Activated T-cell treated with anti-CD3 and anti-CD28 coated beads, Interleukin-2, amount 50 U/mL, for 1 hour (primary cell): ENCODE measurements around the gene BTNL9.
"Not testable (repeated sequence)": the region's sequence is repeated elsewhere in the genome, so short reads cannot be mapped to it uniquely, and the experiment has no call there.

ENCODE experiments used
- DNase-seq: peaks from one replicate; pipeline ENCODE4 v3.0.0-alpha.2; 2020

Gene BTNL9

GRCh38 chr5:181039931-181040630 lies at the start of gene BTNL9:
Gene BTNL9 (plus strand): TSS chr5:181040266. CDS start chr5:181045490, 5,224 bp downstream.
- no peak for DNase-seq

DNA sequence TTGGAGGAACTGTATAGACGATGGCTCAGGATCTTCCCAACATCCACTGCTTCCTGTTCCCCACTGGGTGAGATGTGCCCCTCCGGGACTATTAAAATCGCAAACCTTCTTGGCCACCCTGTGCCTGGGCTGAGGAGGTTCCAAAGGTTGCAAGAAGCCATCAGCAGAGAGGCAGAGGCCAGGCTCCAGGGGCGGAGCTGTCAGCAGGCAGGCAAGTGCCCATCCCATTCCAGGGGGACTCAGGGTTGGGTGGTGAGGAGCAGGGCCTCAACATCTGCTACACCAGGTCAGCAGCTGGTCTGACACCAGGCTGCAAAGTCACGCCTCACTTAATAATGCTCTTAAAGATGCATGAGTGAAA lies 49.2 kb upstream of the BTNL9 start:
- DNase-seq: no peak

DNA sequence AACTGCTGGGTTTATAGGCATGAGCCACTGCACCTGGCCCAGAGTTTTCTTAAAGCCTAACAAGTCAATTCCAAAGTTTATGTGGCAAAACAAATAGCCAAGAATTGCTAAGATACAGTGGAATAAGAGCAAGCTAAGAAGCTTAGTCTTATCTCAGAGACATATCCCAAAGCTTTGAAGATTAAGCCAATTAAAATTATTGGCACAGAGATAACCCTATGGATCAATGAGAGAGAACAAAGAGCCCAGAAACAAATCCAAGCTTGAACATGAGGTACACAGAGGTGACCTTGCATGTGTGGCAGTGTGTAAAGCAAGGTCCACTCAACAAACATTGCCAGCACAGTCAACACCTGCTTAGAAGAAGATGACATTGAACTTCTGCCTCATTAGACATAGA lies 38.1 kb upstream of the BTNL9 start:
- no peak for DNase-seq

- DNase-seq: no peak
Measured at GRCh38 chr5:181005791-181006190, 34.3 kb upstream of the BTNL9 start.

- DNase-seq: no peak
Measured at GRCh38 chr5:181008136-181008535, 31.9 kb upstream of the BTNL9 start.

DNA sequence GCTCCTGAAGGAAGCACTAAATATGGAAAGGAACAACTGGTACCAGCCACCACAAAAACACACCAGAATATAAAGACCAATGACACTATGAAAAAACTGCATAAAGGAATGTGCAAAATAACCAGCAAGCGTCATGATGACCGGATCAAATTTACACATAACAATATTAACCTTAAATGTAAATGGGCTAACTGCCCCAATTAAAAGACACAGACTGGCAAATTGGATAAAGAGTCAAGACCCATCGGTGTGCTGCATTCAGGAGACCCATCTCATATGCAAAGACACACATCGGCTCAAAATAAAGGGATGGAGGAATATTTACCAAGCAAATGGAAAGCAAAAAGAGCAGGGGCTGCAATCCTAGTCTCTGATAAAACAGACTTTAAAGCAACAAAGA lies 30.0 kb upstream of the BTNL9 start:
- DNase-seq: not testable (repeated sequence)

DNA sequence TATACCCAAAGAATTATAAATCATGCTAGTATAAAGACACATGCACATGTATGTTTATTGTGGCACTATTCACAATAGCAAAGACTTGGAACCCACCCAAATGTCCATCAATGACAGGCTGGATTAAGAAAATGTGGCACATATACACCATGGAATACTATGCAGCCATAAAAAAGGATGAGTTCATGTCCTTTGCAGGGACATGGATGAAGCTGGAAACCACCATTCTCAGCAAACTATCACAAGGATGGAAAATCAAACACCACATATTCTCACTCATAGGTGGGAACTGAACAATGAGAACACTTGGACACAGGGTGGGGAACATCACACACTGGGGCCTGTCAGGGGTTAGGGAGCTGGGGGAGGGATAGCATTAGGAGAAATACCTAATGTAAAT lies 25.4 kb upstream of the BTNL9 start:
- DNase-seq: not testable (repeated sequence)

DNA sequence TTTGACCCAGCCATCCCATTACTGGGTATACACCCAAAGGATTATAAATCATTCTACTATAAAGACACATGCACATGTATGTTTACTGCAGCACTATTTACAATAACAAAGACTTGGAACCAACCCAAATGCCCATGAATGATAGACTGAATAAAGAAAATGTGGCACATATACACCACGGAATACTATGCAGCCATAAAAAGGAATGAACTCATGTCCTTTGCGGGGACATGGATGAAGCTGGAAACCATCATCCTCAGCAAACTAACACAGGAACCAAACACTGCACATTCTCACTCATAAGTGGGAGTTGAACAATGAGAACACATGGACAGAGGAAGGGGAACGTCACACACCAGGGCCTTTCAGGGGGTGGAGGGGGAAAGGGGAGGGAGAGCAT lies 22.6 kb upstream of the BTNL9 start:
- DNase-seq: not testable (repeated sequence)

DNA sequence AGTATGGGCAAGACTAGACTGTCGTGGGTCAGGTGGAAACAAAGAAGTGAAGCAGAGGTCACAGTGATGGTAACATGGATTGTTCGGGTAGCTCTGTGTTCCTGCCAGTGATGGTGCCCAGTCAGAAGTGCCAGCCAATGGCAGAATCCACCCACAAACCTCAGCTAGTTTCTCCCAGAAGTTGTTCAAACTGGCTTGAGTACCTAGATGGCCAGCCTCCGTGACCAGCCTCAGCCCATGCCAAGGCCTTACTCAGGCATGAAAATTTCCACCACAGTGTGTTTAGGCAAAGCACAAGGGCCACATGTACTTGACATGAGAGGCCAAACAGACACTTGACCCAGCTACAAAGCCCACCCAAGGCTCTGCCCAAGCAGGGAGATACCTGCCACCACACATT lies 19.4 kb upstream of the BTNL9 start:
- no peak for DNase-seq

GRCh38 chr5:181024245-181025064 lies 15.6 kb upstream of the BTNL9 start:
- no peak for DNase-seq

- DNase-seq: no peak
Measured at GRCh38 chr5:181027452-181028031, 12.5 kb upstream of the BTNL9 start.

GRCh38 chr5:181028032-181028819 lies 11.8 kb upstream of the BTNL9 start:
- no peak for DNase-seq

DNA sequence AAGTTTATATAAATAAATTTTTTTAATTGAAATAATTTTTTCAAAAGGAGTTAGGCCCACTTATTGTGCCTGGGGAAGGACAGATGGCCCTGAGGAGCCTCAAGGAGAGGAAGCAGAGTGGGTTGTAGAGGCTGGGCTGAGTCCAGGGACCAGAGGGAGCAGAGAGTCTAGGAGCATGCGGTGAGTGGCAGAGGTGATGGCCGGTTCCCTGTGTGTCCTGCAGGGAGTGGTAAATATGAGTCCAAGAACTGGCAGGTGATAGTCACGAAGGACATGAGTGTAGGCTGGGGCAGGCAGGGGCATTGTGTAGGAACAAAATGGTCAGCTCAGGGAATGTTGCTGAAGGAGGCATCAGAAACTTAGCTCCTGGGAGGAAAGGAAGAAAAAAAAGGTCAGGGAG lies 8.3 kb upstream of the BTNL9 start:
- DNase-seq: no peak

DNA sequence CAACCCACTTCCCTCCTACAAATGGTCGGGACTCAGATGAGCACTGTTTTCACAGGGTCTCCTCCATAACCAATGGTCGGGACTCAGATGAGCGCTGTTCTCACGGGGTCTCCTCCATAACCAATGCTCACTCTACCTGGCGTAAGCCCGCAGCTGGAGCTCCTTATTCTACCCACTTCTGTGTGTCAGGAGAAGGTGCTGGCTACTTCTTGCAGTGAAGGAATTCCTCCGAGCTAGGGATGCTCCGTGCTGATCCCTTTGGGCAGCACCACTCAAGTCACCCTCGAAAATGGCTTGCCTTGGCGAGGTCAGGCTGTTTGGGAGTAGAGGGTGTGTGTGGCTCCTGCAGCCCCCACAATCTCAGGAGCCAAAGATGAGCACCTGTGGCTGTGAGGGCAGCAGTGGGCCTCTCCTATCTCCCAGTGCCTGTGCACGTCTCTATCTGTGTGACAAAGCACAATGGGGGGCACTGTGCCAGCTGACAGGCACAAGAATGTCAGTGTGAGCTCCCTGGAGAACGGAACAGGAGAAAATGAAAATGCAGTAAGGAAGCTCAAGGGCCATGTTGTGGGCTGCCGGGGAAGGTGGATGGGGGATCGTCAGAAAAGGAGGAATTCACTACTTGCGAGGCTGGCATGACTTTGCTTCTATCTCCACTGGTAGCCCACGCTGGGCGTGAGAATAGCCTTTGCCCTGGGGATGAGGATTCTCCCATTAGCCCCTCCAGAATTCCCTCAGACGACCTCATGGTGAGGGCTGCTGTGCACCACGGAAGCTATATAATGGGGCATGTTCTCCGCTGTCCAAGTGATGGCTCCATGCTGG lies 3.9 kb upstream of the BTNL9 start:
- no peak for DNase-seq

- DNase-seq: no peak
Measured at GRCh38 chr5:181036816-181037364, 3.2 kb upstream of the BTNL9 start.

- no peak for DNase-seq
Measured at GRCh38 chr5:181037365-181037861, 2.7 kb upstream of the BTNL9 start.

DNA sequence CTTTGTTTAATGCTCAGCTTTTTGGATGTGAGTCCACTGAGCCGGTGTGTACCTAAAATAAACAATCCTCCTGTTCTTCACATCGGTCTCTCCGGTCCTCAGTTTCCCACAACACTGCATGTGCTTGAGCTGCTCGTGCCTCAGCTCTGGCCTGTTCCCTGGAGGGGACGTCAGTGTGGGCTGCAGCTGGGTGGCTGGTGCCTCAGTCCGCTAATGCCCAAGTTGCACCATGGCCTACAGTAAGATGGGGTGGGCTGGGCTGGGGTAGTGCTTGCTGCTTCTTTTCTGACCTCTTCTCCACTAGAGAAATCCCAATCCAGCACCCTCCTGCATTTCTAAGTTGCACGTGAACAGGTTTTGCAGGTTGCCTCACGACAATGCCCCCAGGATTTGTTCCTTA lies 595 bp upstream of the BTNL9 start:
- no peak for DNase-seq

GRCh38 chr5:181040631-181040945 lies 522 bp downstream of the BTNL9 start:
- DNase-seq: no peak

- DNase-seq: no peak
Measured at GRCh38 chr5:181041043-181041442, 977 bp downstream of the BTNL9 start.

DNA sequence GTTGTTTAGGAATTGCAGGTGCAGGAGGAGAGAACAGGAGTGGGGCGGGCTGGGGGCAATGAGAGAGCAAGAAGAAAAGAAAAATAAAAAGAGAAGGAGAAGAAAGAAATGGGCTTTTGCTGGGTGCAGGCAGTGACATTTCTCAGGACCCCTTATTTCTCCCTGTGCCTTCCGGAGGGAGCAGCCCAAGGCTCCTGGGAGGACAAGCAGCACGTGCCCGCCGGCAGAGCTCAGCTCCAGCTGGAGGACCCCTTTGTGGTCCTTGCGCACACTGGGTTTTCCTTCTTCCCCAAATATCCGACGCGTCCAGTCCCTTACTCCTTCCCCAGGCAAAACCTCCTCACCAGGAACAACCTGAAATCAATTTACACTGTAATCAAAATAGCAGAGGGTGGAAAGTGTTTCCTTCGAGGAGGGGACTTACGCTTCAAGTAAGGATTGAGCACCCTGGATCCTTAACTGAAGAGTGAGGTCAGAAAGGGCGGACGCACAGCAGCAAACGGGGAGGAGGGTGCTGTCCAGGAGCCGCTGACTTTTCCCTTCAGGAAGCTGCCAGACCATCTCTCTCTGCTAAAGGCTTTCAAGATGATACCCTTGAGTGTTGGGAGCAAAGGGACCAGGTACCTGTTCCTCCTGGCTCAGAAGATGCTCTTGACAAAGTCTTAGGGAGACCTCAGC lies 2.1 kb downstream of the BTNL9 start:
- no peak for DNase-seq

- no peak for DNase-seq
Measured at GRCh38 chr5:181042722-181043121, 2.7 kb downstream of the BTNL9 start.
